ENCODE results near the gene PPIL1.

- TF ChIP-seq RFX5 (IDR thresholded peaks at IDR 0.05), result no peak
- no peak for TF ChIP-seq POLR2A (IDR thresholded peaks at IDR 0.05; ENCODE audit: low read length)
- no peak for TF ChIP-seq USF2 (IDR thresholded peaks at IDR 0.05)
- no peak for TF ChIP-seq CTCF (IDR thresholded peaks at IDR 0.05)
- TF ChIP-seq REST (IDR thresholded peaks at IDR 0.05), result no peak
- no peak for TF ChIP-seq EP300 (IDR thresholded peaks at IDR 0.05)
- TF ChIP-seq ATOH8 (CRISPR knock-in tag; IDR thresholded peaks at IDR 0.05; ENCODE audit: low read depth), result no peak
- no peak for TF ChIP-seq MYC (IDR thresholded peaks at IDR 0.05; ENCODE audit: borderline replicate concordance, low read length)
- TF ChIP-seq ZFP36 (IDR thresholded peaks at IDR 0.05; ENCODE audit: borderline replicate concordance, partially characterized antibody), result no peak
- TF ChIP-seq KDM5A (IDR thresholded peaks at IDR 0.05), result no peak
These were observed 17.3 kb downstream of the PPIL1 start for GRCh38 chr6:36857325-36857724.

Data from A549 (cell line).